Hepatocyte (in vitro differentiated cells): ENCODE results near the gene TRIM10. TPM values are rescaled to one million over a fixed set of nuclear protein-coding genes. Genes with fewer than 3 reads are reported as not detected.
A peak's percentile ranks its signal among the peaks of the same experiment; 100 is the strongest.

Experiments
- DNase-seq: peaks from one replicate; pipeline ENCODE4 v3.0.0-alpha.2; 2016; ENCODE audit warnings: low spot score
- H2AFZ ChIP-seq: fragments of 200-600 bp; sonication (generic); 2 replicates; pipeline ENCODE4 v1.6.0; 2016; ENCODE audit warnings: antibody characterized with exemption, mild to moderate bottlenecking
- H3K27ac ChIP-seq: fragments of 200-600 bp; sonication (generic); 2 replicates; pipeline ENCODE4 v1.5.1; 2016; ENCODE audit warnings: mild to moderate bottlenecking
- H3K27me3 ChIP-seq: fragments of 200-600 bp; sonication (generic); 2 replicates; pipeline ENCODE4 v1.6.1; 2016
- H3K36me3 ChIP-seq: fragments of 200-600 bp; sonication (generic); replicated peaks from 2 replicates; pipeline ENCODE4 v1.5.1; 2016; ENCODE audit warnings: low read depth; ENCODE audit not compliant: insufficient read depth
- H3K4me1 ChIP-seq: fragments of 200-600 bp; sonication (generic); 2 replicates; pipeline ENCODE4 v1.5.1; 2016; ENCODE audit warnings: mild to moderate bottlenecking, moderate library complexity; ENCODE audit not compliant: insufficient read depth
- H3K4me2 ChIP-seq: fragments of 200-600 bp; sonication (generic); 2 replicates; pipeline ENCODE4 v1.6.0; 2016
- H3K4me3 ChIP-seq: fragments of 200-600 bp; sonication (generic); 2 replicates; pipeline ENCODE4 v1.5.1; 2016; ENCODE audit warnings: mild to moderate bottlenecking
- H3K79me2 ChIP-seq: fragments of 200-600 bp; sonication (generic); 2 replicates; pipeline ENCODE4 v1.6.0; 2017; ENCODE audit warnings: mild to moderate bottlenecking
- H3K9me2 ChIP-seq: fragments of 200-600 bp; sonication (generic); replicated peaks from 2 replicates; pipeline ENCODE4 v1.6.0; 2017; ENCODE audit warnings: mild to moderate bottlenecking; ENCODE audit not compliant: insufficient read depth
- H3K9me3 ChIP-seq: fragments of 200-600 bp; sonication (generic); 2 replicates; pipeline ENCODE4 v1.5.1; 2016; ENCODE audit warnings: low read depth, mild to moderate bottlenecking
- H4K20me1 ChIP-seq: fragments of 200-600 bp; sonication (generic); 2 replicates; pipeline ENCODE4 v1.6.0; 2016; ENCODE audit warnings: mild to moderate bottlenecking; ENCODE audit not compliant: insufficient read depth, poor library complexity, severe bottlenecking
- EZH2 ChIP-seq: fragments of 200-600 bp; sonication (generic); IDR thresholded peaks from 2 replicates; pipeline ENCODE4 v1.6.1; 2016; ENCODE audit warnings: antibody characterized with exemption, mild to moderate bottlenecking, borderline replicate concordance
- EZH2phosphoT487 ChIP-seq: fragments of 200-600 bp; sonication (generic); IDR thresholded peaks from one replicate; pipeline ENCODE4 v1.6.1; 2018; ENCODE audit warnings: antibody characterized with exemption, mild to moderate bottlenecking, low read depth, moderate library complexity; ENCODE audit not compliant: unreplicated experiment, severe bottlenecking
- WGBS: methylation state at CpG from one replicate; pipeline ENCODE4 v1.1.6; 2016; ENCODE audit warnings: low lambda C conversion rate; ENCODE audit errors: missing lambda C conversion rate; 5-methylcytosine and 5-hydroxymethylcytosine counted together
- polyA plus RNA-seq: library from polyadenylated mRNA; unstranded; fragments of >200 nt; fragmentation: Nextera tagmentation; extraction: Ambion mirVana; gene quantifications from 2 replicates; pipeline ENCODE4 v1.2.1, GENCODE V29; 2016
- total RNA-seq: library from RNA; depleted of rRNA; stranded (reverse); fragments of >200 nt; gene quantifications from 2 replicates; pipeline ENCODE4 v1.2.3, GENCODE V29; 2014
- TF ChIP-seq, protein P1 (sequence below): fragments of 200-600 bp; sonication (generic); IDR thresholded peaks from 2 replicates; pipeline ENCODE4 v1.5.1; 2016; ENCODE audit warnings: antibody characterized with exemption, mild to moderate bottlenecking; ENCODE audit not compliant: poor library complexity

The TRIM10 gene
- total and polyA plus RNA-seq, 2 experiments from 2014 or later, result 0.27 to 1.1 TPM

DNA sequence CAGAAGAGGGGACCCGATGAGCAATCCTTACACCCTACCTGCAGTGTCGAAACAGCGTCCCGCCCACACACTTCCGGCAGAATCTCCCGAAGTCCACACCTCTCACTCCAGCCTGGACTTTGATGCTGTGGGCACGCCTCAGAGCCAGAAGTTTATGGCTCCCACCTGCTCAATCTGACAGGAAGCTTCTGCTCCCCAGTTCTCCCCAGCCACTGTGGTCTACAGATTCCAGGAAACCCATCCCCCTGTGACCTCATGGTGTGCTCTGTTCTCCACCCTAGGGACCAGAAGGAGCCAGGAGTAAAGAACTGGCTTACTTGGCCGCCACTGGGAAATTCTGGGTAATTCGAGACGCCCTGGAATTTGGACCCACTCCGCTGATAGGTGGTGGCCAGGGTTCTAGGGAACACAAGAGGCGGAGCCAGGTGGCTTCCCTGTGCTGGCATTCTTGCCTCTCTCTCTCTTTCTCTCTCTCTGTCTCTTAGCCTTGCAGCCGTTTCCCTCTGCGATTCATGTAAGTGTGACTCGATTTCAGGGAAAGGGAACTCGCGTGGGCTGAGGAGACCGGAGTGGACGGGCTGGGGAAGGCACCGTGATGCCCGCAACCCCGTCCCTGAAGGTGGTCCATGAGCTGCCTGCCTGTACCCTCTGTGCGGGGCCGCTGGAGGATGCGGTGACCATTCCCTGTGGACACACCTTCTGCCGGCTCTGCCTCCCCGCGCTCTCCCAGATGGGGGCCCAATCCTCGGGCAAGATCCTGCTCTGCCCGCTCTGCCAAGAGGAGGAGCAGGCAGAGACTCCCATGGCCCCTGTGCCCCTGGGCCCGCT lies 2.3 kb upstream of the TRIM10 start, which contains the start of gene TRIM15:
Gene TRIM15, plus strand, starts transcription at position 457 of the 828 bp plus-strand sequence. Its CDS starts 139 bp downstream, at position 596.
- TF ChIP-seq, protein P1, sequence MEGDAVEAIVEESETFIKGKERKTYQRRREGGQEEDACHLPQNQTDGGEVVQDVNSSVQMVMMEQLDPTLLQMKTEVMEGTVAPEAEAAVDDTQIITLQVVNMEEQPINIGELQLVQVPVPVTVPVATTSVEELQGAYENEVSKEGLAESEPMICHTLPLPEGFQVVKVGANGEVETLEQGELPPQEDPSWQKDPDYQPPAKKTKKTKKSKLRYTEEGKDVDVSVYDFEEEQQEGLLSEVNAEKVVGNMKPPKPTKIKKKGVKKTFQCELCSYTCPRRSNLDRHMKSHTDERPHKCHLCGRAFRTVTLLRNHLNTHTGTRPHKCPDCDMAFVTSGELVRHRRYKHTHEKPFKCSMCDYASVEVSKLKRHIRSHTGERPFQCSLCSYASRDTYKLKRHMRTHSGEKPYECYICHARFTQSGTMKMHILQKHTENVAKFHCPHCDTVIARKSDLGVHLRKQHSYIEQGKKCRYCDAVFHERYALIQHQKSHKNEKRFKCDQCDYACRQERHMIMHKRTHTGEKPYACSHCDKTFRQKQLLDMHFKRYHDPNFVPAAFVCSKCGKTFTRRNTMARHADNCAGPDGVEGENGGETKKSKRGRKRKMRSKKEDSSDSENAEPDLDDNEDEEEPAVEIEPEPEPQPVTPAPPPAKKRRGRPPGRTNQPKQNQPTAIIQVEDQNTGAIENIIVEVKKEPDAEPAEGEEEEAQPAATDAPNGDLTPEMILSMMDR, result no peak
- TF ChIP-seq EZH2phosphoT487 (no peak), EZH2 (no peak)
- Histone ChIP-seq H3K9me2 (no peaks in the 10 kb centered on the region), H3K4me1 (no peaks in the 10 kb centered on the region), H3K27me3 (peaks cover 15% of the 10 kb centered on the region), H4K20me1 (no peaks in the 10 kb centered on the region), H3K79me2 (no peaks in the 10 kb centered on the region), H3K27ac (peak within 1 kb of the TSS; percentile 82), H3K4me3 (no peak within 1 kb of the TSS), H3K9me3 (no peaks in the 10 kb centered on the region), H3K4me2 (peak within 1 kb of the TSS; percentile 24), H3K36me3 (no peaks in the 10 kb centered on the region), H2AFZ (no peak within 1 kb of the TSS)
- 81% methylated on average over 30 of the region's 31 CpGs for WGBS
- DNase-seq, result peak; percentile 78

DNA sequence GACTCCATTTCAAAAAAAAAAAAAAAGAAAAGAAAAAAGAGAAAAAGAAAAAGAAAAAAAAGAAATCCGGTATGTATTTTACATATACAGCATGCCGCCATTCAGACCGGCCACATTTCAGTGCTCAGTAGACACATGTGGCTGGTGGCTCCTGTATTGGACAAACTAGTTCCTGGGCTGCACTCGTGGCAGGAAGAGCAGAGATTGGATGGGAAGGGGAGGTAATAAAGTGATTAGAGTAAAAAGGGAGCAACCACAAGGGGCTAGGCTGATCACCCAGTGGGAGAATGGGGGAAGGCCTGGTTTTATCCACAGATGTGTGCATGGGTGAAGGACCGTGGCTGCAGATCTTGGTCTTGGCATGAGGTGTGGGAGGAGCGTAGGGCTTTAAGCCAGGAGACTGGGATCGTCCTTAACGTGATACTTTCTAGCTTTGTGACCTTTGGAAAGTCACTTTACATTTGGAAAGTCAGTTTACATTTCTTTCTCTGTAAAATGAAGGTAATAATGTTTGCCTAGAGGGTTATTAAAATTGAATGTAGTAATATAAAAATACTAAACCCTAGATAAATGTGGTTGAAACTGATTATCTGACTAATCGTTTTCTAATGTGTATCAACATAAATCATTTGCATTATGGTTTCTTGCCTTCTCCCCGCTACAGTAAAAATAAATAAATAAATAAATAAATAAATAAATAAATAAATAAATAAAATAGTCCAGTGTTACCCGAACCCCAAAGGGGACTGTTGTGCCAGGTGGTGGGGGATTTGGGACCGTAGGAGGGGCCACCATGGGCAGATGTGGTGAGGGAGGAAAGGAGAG lies 1.5 kb upstream of the TRIM10 start:
- WGBS, result 88% methylated on average over 12 of the region's 12 CpGs
- Histone ChIP-seq H2AFZ (no peak overlapping the region), H4K20me1 (no peaks in the 10 kb centered on the region), H3K4me2 (peak overlapping the region; percentile 24), H3K27me3 (peaks cover 9% of the 10 kb centered on the region), H3K4me3 (no peak overlapping the region), H3K27ac (peak overlapping the region; percentile 82), H3K79me2 (no peaks in the 10 kb centered on the region), H3K4me1 (no peaks in the 10 kb centered on the region), H3K9me3 (no peaks in the 10 kb centered on the region), H3K9me2 (no peaks in the 10 kb centered on the region), H3K36me3 (no peaks in the 10 kb centered on the region)
- no peak for DNase-seq
- TF ChIP-seq EZH2phosphoT487 (no peak), EZH2 (no peak)
- TF ChIP-seq, protein P1, result no peak

DNA sequence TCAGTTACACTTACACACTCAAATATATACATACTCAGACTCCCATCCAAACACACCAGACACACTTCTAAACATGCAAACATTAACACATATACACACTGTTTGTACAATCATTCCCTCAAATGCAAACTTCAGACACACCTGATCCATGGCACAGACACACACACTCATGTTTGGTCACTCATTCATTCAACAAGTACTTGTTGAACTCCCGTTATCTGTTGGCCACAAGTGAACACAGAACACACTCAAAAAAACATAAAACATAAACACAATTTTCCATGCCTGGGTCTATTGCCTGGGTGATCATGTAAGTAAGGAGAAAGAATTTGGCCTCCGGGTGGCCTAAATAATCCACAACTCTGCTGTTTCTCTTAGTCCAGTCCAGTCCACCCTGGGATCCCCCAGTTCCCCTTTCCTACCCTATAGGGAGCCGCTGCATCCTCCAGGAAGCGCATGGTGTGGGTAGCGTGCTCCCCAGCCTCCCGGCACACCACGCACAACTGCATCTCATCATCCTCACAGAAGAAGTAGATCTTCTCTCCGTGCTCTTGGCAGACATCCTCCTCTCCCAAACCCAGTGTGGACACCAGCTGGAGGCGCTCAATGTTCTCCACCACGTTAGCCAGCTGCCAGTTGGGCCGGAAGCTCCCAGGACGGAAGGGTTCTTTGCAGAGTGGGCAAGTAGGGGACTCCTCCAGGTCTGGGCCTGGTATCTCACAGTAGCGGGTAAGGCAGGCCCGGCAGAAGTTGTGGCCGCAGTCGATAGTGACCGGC lies 815 bp downstream of the TRIM10 start:
- no peak for TF ChIP-seq EZH2phosphoT487
- no peak for TF ChIP-seq EZH2
- TF ChIP-seq, protein P1, result no peak
- 89% methylated on average over 17 of the region's 17 CpGs for WGBS
- no peak overlapping the region for H3K4me2 ChIP-seq

More for the DNA sequence above, 815 bp downstream of the TRIM10 start:
- peaks cover 13% of the 10 kb centered on the region for H3K27me3 ChIP-seq
- H3K9me2 ChIP-seq, result no peaks in the 10 kb centered on the region
- DNase-seq, result no peak
- H3K79me2 ChIP-seq, result no peaks in the 10 kb centered on the region
- no peak overlapping the region for H3K4me3 ChIP-seq
- no peaks in the 10 kb centered on the region for H3K9me3 ChIP-seq
- H2AFZ ChIP-seq, result no peak overlapping the region
- H4K20me1 ChIP-seq, result no peaks in the 10 kb centered on the region
- peaks cover 6% of the 10 kb centered on the region for H3K4me1 ChIP-seq
- H3K36me3 ChIP-seq, result no peaks in the 10 kb centered on the region
- H3K27ac ChIP-seq, result no peak overlapping the region
